ENCODE results near the gene LSM5.
"Not testable (repeated sequence)": the region's sequence is repeated elsewhere in the genome, so short reads cannot be mapped to it uniquely, and the experiment has no call there.

The LSM5 gene

DNA sequence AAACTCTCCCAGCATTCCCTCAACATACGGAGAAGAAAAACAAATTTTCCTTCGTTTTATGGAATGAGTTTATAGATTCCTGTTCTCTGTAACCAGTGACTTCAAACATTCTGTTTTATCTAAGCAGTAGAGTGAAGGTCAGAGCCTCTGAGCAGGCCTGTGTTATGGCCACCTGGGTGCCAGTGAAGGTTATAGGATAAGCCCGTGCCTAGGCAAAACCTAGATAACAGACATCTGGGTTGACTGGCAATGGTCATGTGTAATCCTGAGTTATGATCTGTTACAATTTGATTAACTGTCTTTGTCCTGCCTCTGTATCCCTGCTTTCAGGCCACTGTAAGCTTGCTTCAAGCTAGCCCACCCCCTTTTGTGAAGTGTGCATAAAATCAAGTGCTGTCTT is 8.3 kb downstream of the LSM5 start:
- Histone ChIP-seq H3K27me3 (ENCODE audit: control insufficient read depth in 1 of 2, insufficient read depth in 2 of 2, low read length in 2 of 2) (no peaks in the 10 kb centered on the region), H3K4me3 (ENCODE audit: low read length in 2 of 2) (no peak overlapping the region), H3K4me1 (ENCODE audit: control insufficient read depth, insufficient read depth, low read length) (no peaks in the 10 kb centered on the region), H3K9me3 (ENCODE audit: control insufficient read depth in 2 of 2, low read length in 2 of 2) (no peaks in the 10 kb centered on the region), H3K27ac (ENCODE audit: low read length) (no peak overlapping the region), H3K9ac (ENCODE audit: low read length in 2 of 2) (no peak overlapping the region), H3K36me3 (ENCODE audit: control insufficient read depth in 2 of 2, insufficient read depth in 2 of 2, low read length in 2 of 2) (peaks cover 0 to 8% of the 10 kb centered on the region in 2 donors)

DNA sequence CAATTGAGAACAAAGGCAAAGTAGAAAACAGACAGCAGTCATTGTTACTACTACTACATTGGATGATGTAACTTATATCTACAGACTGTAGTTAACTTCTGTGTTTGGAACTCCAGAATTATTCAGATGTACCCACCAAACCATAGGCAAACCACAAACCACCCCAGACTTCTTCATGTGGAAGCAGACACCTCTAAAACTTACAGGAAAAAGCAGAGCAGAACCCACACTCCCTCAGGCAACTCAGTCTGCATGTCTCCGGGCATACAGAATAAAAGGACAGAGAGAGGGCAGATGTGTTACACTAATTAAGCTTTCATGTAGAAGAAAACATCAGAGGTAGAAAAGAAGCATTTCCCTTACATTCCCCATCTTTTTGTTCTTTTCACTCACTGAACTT is 9.0 kb downstream of the LSM5 start:
- Histone ChIP-seq H3K4me1 (ENCODE audit: control insufficient read depth, insufficient read depth, low read length) (no peaks in the 10 kb centered on the region), H3K36me3 (ENCODE audit: control insufficient read depth in 2 of 2, insufficient read depth in 2 of 2, low read length in 2 of 2) (peaks cover 0 to 8% of the 10 kb centered on the region in 2 donors), H3K27me3 (ENCODE audit: control insufficient read depth in 1 of 2, insufficient read depth in 2 of 2, low read length in 2 of 2) (no peaks in the 10 kb centered on the region), H3K27ac (ENCODE audit: low read length) (no peak overlapping the region), H3K9me3 (ENCODE audit: control insufficient read depth in 2 of 2, low read length in 2 of 2) (no peaks in the 10 kb centered on the region), H3K4me3 (ENCODE audit: low read length in 2 of 2) (no peak overlapping the region), H3K9ac (ENCODE audit: low read length in 2 of 2) (no peak overlapping the region)

DNA sequence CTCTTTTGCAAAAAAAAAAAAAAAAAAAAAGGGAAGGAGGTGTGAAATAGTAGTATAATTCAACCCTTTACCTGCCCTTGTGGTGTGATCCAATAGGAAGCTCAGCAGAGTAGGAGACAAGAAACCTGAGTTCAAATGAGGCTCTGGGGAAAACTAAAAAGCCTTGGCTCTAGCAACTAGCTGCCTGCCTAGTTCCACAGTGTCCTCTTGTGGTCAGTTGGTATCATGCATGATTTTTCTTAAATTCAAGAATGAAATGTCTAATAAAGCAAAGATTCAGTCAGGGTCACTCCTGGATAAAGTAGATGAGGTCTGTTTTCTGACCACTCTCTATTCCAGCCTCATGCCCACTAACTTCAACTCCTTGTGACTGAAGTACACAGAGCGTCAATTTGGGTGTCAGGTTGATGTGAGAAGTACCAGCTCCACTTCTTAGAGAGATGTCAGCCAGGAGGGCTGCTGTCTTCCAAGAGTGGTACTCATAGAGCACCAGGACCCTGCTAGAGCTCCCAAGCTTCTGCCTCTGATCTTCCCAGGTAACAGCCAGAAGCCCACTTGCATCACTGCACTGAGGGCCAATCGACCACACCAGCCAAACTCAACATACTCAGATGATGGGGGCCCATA is 10.5 kb downstream of the LSM5 start:
- Histone ChIP-seq H3K9ac (ENCODE audit: low read length in 2 of 2) (no peak overlapping the region), H3K27me3 (ENCODE audit: control insufficient read depth in 1 of 2, insufficient read depth in 2 of 2, low read length in 2 of 2) (no peaks in the 10 kb centered on the region), H3K4me3 (ENCODE audit: low read length in 2 of 2) (no peak overlapping the region), H3K27ac (ENCODE audit: low read length) (no peak overlapping the region), H3K36me3 (ENCODE audit: control insufficient read depth in 2 of 2, insufficient read depth in 2 of 2, low read length in 2 of 2) (peaks cover 0 to under 1% of the 10 kb centered on the region in 2 donors), H3K4me1 (ENCODE audit: control insufficient read depth, insufficient read depth, low read length) (peaks cover 4% of the 10 kb centered on the region), H3K9me3 (ENCODE audit: control insufficient read depth in 2 of 2, low read length in 2 of 2) (no peaks in the 10 kb centered on the region)

DNA sequence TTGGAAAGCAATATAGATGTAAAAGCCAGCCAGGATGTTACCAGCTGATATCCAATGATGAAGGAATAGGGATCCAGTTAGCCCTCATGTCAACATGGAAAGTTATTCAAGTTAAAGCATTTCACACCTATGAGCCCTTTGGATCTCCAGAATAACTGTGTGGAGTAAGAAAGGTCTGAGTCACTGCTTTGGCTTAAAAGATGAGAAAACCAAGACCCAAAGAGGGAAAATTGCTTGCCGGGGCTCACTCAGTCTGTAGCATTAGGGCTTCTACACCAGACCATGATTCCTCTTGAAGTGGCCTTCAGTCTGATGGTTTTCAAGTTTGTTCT is 12.6 kb downstream of the LSM5 start:
- no peak overlapping the region for H3K4me3 ChIP-seq (ENCODE audit: low read length in 2 of 2)
- H3K27me3 ChIP-seq (ENCODE audit: control insufficient read depth in 1 of 2, insufficient read depth in 2 of 2, low read length in 2 of 2), result no peaks in the 10 kb centered on the region
- H3K36me3 ChIP-seq (ENCODE audit: control insufficient read depth in 2 of 2, insufficient read depth in 2 of 2, low read length in 2 of 2), result no peaks in the 10 kb centered on the region
- H3K4me1 ChIP-seq (ENCODE audit: control insufficient read depth, insufficient read depth, low read length), result peaks cover 5% of the 10 kb centered on the region
- no peak overlapping the region for H3K9ac ChIP-seq (ENCODE audit: low read length in 2 of 2)
- no peaks in the 10 kb centered on the region for H3K9me3 ChIP-seq (ENCODE audit: control insufficient read depth in 2 of 2, low read length in 2 of 2)
- no peak overlapping the region for H3K27ac ChIP-seq (ENCODE audit: low read length)

DNA sequence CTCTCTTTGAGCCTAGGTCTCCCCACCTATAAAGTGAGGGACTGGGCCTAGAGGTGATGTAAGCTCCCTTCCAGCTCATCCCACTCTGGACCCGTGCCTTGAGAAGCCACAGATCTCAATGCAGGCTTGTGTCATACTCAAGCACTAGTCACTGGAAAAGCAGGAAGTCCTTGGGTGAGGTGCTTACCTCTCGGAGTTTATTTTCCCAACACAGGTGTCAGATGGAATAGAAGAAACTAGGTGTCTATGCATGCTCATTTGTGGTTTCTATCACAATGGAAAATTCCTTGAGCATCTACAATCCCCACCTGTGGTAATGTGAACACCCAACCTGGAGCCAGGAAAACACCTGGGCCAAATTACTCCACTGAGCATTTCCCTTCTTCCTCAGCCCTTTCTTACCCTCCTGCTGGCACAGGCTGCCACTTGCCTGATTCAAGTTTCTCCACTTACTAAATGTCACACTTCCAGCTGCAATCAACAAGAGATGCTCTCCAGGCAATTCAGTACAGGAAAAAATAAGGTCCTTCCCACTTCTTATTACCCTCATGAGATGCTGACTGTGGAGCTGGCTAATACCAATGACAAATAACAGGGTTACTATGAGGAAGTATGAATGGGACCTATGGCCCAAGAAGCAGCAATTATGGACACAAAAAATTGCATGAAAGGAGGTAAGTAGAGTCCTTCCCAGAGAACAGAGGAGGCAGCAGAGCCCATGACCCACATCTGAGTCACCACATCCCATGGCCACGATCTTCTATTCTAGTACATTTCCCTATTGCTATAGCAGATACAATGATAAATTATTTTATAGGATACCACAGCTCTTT is 13.1 kb downstream of the LSM5 start:
- H3K27me3 ChIP-seq (ENCODE audit: control insufficient read depth in 1 of 2, insufficient read depth in 2 of 2, low read length in 2 of 2), result no peaks in the 10 kb centered on the region
- no peaks in the 10 kb centered on the region for H3K9me3 ChIP-seq (ENCODE audit: control insufficient read depth in 2 of 2, low read length in 2 of 2)
- H3K9ac ChIP-seq (ENCODE audit: low read length in 2 of 2), result no peak overlapping the region
- no peaks in the 10 kb centered on the region for H3K36me3 ChIP-seq (ENCODE audit: control insufficient read depth in 2 of 2, insufficient read depth in 2 of 2, low read length in 2 of 2)
- H3K27ac ChIP-seq (ENCODE audit: low read length), result no peak overlapping the region
- H3K4me3 ChIP-seq (ENCODE audit: low read length in 2 of 2), result no peak overlapping the region
- peaks cover 5% of the 10 kb centered on the region for H3K4me1 ChIP-seq (ENCODE audit: control insufficient read depth, insufficient read depth, low read length)

DNA sequence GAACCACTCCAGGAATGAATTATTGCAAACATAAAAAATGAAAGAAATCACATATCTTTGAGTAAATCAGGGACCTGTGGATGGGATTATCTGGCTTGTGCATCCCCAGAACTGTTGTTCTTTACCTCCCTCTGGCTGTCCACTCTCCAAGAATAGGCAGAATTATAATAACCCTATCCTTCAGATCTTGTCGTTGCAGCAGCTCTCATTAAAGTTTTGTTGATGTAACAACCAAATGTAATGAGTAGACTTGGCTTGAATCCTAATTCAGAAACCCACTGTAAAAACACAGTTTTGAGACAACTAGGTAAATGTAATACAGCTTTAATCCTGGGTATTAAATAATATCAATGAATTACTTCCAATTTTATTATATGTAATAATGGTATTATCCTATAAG is 16.2 kb downstream of the LSM5 start:
- H3K27me3 ChIP-seq (ENCODE audit: control insufficient read depth in 1 of 2, insufficient read depth in 2 of 2, low read length in 2 of 2), result no peaks in the 10 kb centered on the region
- H3K9ac ChIP-seq (ENCODE audit: low read length in 2 of 2), result no peak overlapping the region
- H3K4me3 ChIP-seq (ENCODE audit: low read length in 2 of 2), result no peak overlapping the region
- no peaks in the 10 kb centered on the region for H3K9me3 ChIP-seq (ENCODE audit: control insufficient read depth in 2 of 2, low read length in 2 of 2)
- H3K36me3 ChIP-seq (ENCODE audit: control insufficient read depth in 2 of 2, insufficient read depth in 2 of 2, low read length in 2 of 2), result no peaks in the 10 kb centered on the region
- H3K4me1 ChIP-seq (ENCODE audit: control insufficient read depth, insufficient read depth, low read length), result peaks cover 5% of the 10 kb centered on the region
- no peak overlapping the region for H3K27ac ChIP-seq (ENCODE audit: low read length)

DNA sequence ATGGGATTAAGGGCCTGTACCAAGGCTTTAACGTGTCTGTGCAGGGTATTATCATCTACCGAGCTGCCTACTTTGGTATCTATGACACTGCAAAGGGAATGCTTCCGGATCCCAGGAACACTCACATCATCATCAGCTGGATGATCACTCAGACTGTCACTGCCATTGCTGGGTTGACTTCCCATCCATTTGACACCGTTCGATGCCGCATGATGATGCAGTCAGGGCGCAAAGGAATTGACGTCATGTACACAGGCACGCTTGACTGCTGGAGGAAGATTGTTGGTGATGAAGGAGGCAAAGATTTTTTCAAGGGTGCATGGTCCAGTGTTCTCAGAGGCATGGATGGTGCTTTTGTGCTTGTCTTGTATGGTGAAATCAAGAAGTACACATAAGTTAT is 18.2 kb downstream of the LSM5 start:
- Histone ChIP-seq H3K4me1 (ENCODE audit: control insufficient read depth, insufficient read depth, low read length) (peaks cover 5% of the 10 kb centered on the region), H3K4me3 (ENCODE audit: low read length in 2 of 2) (no peak overlapping the region), H3K27me3 (ENCODE audit: control insufficient read depth in 1 of 2, insufficient read depth in 2 of 2, low read length in 2 of 2) (no peaks in the 10 kb centered on the region), H3K9ac (ENCODE audit: low read length in 2 of 2) (no peak overlapping the region), H3K36me3 (ENCODE audit: control insufficient read depth in 2 of 2, insufficient read depth in 2 of 2, low read length in 2 of 2) (no peaks in the 10 kb centered on the region), H3K27ac (ENCODE audit: low read length) (no peak overlapping the region), H3K9me3 (ENCODE audit: control insufficient read depth in 2 of 2, low read length in 2 of 2) (no peaks in the 10 kb centered on the region)

DNA sequence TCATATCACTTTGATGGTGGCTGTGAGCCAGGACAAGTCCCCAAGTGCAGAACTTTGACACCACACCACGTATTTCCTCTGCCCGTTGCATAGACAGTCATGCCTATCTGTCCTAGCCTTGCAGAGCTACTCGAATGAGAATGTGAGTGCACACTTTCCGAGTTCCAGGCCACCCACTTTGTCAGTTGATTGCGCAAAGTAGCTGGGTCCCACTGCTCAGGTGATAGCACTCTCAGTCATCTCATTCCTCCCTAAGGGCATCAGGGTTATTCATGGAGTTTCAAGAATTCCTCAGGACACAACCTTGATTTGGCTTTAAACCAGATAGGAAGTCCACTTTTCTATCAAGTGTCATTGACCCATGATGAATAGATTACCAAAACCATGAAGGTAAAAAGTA is 19.3 kb downstream of the LSM5 start:
- no peaks in the 10 kb centered on the region for H3K9me3 ChIP-seq (ENCODE audit: control insufficient read depth in 2 of 2, low read length in 2 of 2)
- H3K27ac ChIP-seq (ENCODE audit: low read length), result no peak overlapping the region
- peaks cover 5% of the 10 kb centered on the region for H3K4me1 ChIP-seq (ENCODE audit: control insufficient read depth, insufficient read depth, low read length)
- no peak overlapping the region for H3K4me3 ChIP-seq (ENCODE audit: low read length in 2 of 2)
- no peak overlapping the region for H3K9ac ChIP-seq (ENCODE audit: low read length in 2 of 2)
- no peaks in the 10 kb centered on the region for H3K36me3 ChIP-seq (ENCODE audit: control insufficient read depth in 2 of 2, insufficient read depth in 2 of 2, low read length in 2 of 2)
- no peaks in the 10 kb centered on the region for H3K27me3 ChIP-seq (ENCODE audit: control insufficient read depth in 1 of 2, insufficient read depth in 2 of 2, low read length in 2 of 2)

DNA sequence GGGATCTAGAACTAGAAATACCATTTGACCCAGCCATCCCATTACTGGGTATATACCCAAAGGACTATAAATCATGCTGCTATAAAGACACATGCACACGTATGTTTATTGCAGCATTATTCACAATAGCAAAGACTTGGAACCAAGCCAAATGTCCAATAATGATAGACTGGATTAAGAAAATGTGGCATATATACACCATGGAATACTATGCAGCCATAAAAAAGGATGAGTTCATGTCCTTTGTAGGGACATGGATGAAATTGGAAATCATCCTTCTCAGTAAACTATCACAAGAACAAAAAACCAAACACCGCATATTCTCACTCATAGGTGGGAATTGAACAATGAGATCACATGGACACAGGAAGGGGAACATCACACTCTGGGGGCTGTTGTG is 20.2 kb downstream of the LSM5 start:
- H3K9ac ChIP-seq (ENCODE audit: low read length in 2 of 2); H3K4me1 ChIP-seq (ENCODE audit: control insufficient read depth, insufficient read depth, low read length); H3K27ac ChIP-seq (ENCODE audit: low read length); H3K4me3 ChIP-seq (ENCODE audit: low read length in 2 of 2); H3K9me3 ChIP-seq (ENCODE audit: control insufficient read depth in 2 of 2, low read length in 2 of 2); H3K27me3 ChIP-seq (ENCODE audit: control insufficient read depth in 1 of 2, insufficient read depth in 2 of 2, low read length in 2 of 2); H3K36me3 ChIP-seq (ENCODE audit: control insufficient read depth in 2 of 2, insufficient read depth in 2 of 2, low read length in 2 of 2): not testable (repeated sequence)

DNA sequence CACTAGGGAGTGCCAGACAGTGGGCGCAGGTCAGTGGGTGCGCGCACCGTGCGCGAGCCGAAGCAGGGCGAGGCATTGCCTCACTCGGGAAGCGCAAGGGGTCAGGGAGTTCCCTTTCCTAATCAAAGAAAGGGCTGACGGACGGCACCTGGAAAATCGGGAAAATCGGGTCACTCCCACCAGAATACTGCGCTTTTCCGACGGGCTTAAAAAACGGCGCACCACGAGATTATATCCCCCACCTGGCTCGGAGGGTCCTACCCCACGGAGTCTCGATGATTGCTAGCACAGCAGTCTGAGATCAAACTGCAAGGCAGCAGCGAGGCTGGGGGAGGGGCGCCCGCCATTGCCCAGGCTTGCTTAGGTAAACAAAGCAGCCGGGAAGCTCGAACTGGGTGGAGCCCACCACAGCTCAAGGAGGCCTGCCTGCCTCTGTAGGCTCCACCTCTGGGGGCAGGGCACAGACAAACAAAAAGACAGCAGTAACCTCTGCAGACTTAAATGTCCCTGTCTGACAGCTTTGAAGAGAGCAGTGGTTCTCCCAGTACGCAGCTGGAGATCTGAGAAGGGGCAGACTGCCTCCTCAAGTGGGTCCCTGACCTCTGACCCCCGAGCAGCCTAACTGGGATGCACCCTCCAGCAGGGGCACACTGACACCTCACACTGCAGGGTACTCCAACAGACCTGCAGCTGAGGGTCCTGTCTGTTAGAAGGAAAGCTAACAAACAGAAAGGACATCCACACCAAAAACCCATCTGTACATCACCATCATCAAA is 25.4 kb downstream of the LSM5 start:
- H3K27ac ChIP-seq (ENCODE audit: low read length); H3K36me3 ChIP-seq (ENCODE audit: control insufficient read depth in 2 of 2, insufficient read depth in 2 of 2, low read length in 2 of 2); H3K4me3 ChIP-seq (ENCODE audit: low read length in 2 of 2); H3K9ac ChIP-seq (ENCODE audit: low read length in 2 of 2); H3K4me1 ChIP-seq (ENCODE audit: control insufficient read depth, insufficient read depth, low read length); H3K9me3 ChIP-seq (ENCODE audit: control insufficient read depth in 2 of 2, low read length in 2 of 2); H3K27me3 ChIP-seq (ENCODE audit: control insufficient read depth in 1 of 2, insufficient read depth in 2 of 2, low read length in 2 of 2): not testable (repeated sequence)

DNA sequence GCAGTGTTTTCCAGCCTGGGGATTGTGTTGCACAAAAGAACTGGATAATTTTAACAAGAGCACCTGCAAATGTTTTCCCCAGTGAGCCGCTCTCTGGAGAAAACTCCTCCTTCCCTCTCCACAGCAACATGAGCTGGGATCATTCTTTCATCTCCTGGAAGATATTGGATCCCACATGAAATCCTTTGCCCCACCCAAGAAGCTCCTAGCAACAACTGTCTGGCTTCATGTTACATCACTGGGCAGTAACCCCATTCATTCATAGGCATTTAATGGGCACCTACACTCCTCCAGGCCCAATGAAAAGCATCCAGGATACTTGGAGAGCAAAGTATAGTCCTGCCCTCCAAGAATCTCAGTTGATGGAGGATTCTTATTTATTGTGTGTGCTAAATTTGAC is 27.2 kb downstream of the LSM5 start:
- Histone ChIP-seq H3K36me3 (ENCODE audit: control insufficient read depth in 2 of 2, insufficient read depth in 2 of 2, low read length in 2 of 2) (no peaks in the 10 kb centered on the region), H3K9me3 (ENCODE audit: control insufficient read depth in 2 of 2, low read length in 2 of 2) (no peaks in the 10 kb centered on the region), H3K27ac (ENCODE audit: low read length) (no peak overlapping the region), H3K9ac (ENCODE audit: low read length in 2 of 2) (no peak overlapping the region), H3K27me3 (ENCODE audit: control insufficient read depth in 1 of 2, insufficient read depth in 2 of 2, low read length in 2 of 2) (peaks cover 0 to 2% of the 10 kb centered on the region in 2 donors), H3K4me3 (ENCODE audit: low read length in 2 of 2) (no peak overlapping the region), H3K4me1 (ENCODE audit: control insufficient read depth, insufficient read depth, low read length) (no peaks in the 10 kb centered on the region)
